OCI-LY3 (cell line): ENCODE results near the gene NR6A1.

Source experiments
- CTCF ChIP-seq: fragments of 200-600, 300-600 bp; sonication (generic); IDR thresholded peaks from 2 replicates; pipeline ENCODE4 v1.5.1; 2014; ENCODE audit warnings: antibody characterized with exemption, low read length, low read depth
- EZH2phosphoT487 ChIP-seq: fragments of 200-600 bp; shearing (Covaris generic); IDR thresholded peaks from 2 replicates; pipeline ENCODE4 v1.6.1; 2018; ENCODE audit warnings: antibody characterized with exemption, mixed run types, low read depth

- TF ChIP-seq CTCF (no peak), EZH2phosphoT487 (no peak)
Measured at GRCh38 chr9:124467410-124468060, 303.6 kb downstream of the NR6A1 start.
